ENCODE data around the gene ATPAF2. TPM values are rescaled to one million over a fixed set of nuclear protein-coding genes. Genes with fewer than 3 reads are reported as not detected.

ATPAF2 gene
- total and polyA plus RNA-seq, 8 donors: 5.4 to 250 (median 19.1) TPM

GRCh38 chr17:17987901-17988300, 51.1 kb downstream of the ATPAF2 start:
- Histone ChIP-seq H3K27ac (no peak overlapping the region), H3K36me3 (peaks cover 0 to 35% (median 0%) of the 10 kb centered on the region in 4 donors), H3K9me3 (no peaks in the 10 kb centered on the region), H3K4me3 (no peak overlapping the region), H3K4me1 (peaks cover 0 to 7% (median 5%) of the 10 kb centered on the region in 4 donors), H3K27me3 (no peaks in the 10 kb centered on the region)
- intact Hi-C loops (cut with DNase I; ENCODE audit: low total_unique reads): no loop called here
- TF ChIP-seq POLR2A (IDR thresholded peaks at IDR 0.05) (no peak), POLR2AphosphoS5 (IDR thresholded peaks at IDR 0.05) (no peak), EP300 (IDR thresholded peaks at IDR 0.05) (no peak), CTCF (IDR thresholded peaks at IDR 0.05) (no peak)
- DNase-seq: peak in 1 of 2 donors; percentile 74
- WGBS, 5 donors: 47 to 68% (median 65%) methylated on average over 14 of the region's 14 CpGs

GRCh38 chr17:17987187-17987896, 51.6 kb downstream of the ATPAF2 start:
- DNase-seq: no peak
- TF ChIP-seq POLR2A (IDR thresholded peaks at IDR 0.05): no peak
- TF ChIP-seq CTCF (IDR thresholded peaks at IDR 0.05): no peak
- TF ChIP-seq EP300 (IDR thresholded peaks at IDR 0.05): no peak
- no peak for TF ChIP-seq POLR2AphosphoS5 (IDR thresholded peaks at IDR 0.05)
- H3K9me3 ChIP-seq: no peaks in the 10 kb centered on the region
- no peaks in the 10 kb centered on the region for H3K27me3 ChIP-seq
- no peak overlapping the region for H3K27ac ChIP-seq
- H3K4me3 ChIP-seq: no peak overlapping the region
- peaks cover 0 to 9% (median 7%) of the 10 kb centered on the region in 4 donors for H3K4me1 ChIP-seq
- WGBS, 5 donors: 74 to 87% (median 80%) methylated on average over 7 of the region's 7 CpGs
- peaks cover 0 to 30% (median 0%) of the 10 kb centered on the region in 4 donors for H3K36me3 ChIP-seq
- intact Hi-C loops (cut with DNase I; ENCODE audit: low total_unique reads): no loop called here

- peaks cover 0 to 9% (median 5%) of the 10 kb centered on the region in 4 donors for H3K4me1 ChIP-seq
- H3K27me3 ChIP-seq: no peaks in the 10 kb centered on the region
- no peaks in the 10 kb centered on the region for H3K9me3 ChIP-seq
- DNase-seq: no peak
- intact Hi-C loops (cut with DNase I; ENCODE audit: low total_unique reads): no loop called here
- peaks cover 0 to 30% (median 0%) of the 10 kb centered on the region in 4 donors for H3K36me3 ChIP-seq
- H3K27ac ChIP-seq: no peak overlapping the region
- TF ChIP-seq POLR2A (IDR thresholded peaks at IDR 0.05) (no peak), POLR2AphosphoS5 (IDR thresholded peaks at IDR 0.05) (no peak), EP300 (IDR thresholded peaks at IDR 0.05) (no peak), CTCF (IDR thresholded peaks at IDR 0.05) (no peak)
- 51 to 82% (median 71%) methylated on average over 1 to 3 of the region's 3 CpGs for WGBS, 5 donors
- H3K4me3 ChIP-seq: no peak overlapping the region
Observed at GRCh38 chr17:17985555-17985954, 53.4 kb downstream of the ATPAF2 start.

- H3K27me3 ChIP-seq: no peaks in the 10 kb centered on the region
- H3K4me3 ChIP-seq: no peak overlapping the region
- WGBS, 5 donors: 75 to 100% (median 86%) methylated on average over 1 to 2 of the region's 2 CpGs
- no peak for DNase-seq
- no peaks in the 10 kb centered on the region for H3K9me3 ChIP-seq
- peaks cover 0 to 28% (median 0%) of the 10 kb centered on the region in 4 donors for H3K36me3 ChIP-seq
- peaks cover 0 to 9% (median 3%) of the 10 kb centered on the region in 4 donors for H3K4me1 ChIP-seq
- intact Hi-C loops (cut with DNase I; ENCODE audit: low total_unique reads): no loop called here
- no peak for TF ChIP-seq POLR2A (IDR thresholded peaks at IDR 0.05)
- TF ChIP-seq CTCF (IDR thresholded peaks at IDR 0.05): no peak
- TF ChIP-seq POLR2AphosphoS5 (IDR thresholded peaks at IDR 0.05): no peak
- no peak for TF ChIP-seq EP300 (IDR thresholded peaks at IDR 0.05)
- no peak overlapping the region for H3K27ac ChIP-seq
Observed at GRCh38 chr17:17985153-17985552, 53.8 kb downstream of the ATPAF2 start.
